K562 (cell line): ENCODE data around the gene GOLIM4. TPM values are rescaled to one million over a fixed set of nuclear protein-coding genes. Genes with fewer than 3 reads are reported as not detected.
A peak's percentile ranks its signal among the peaks of the same experiment; 100 is the strongest.

Source experiments
- PRDM10 ChIP-seq: fragments of 450-650 bp; IDR thresholded peaks from 2 replicates; pipeline ENCODE4 v1.6.1; 2018; ENCODE audit not compliant: partially characterized antibody
- RB1 ChIP-seq: fragments of 450-650 bp; IDR thresholded peaks from 2 replicates; pipeline ENCODE4 v1.6.1; 2017; ENCODE audit warnings: low read depth, mild to moderate bottlenecking
- RREB1 ChIP-seq: fragments of 250-450 bp; sonication (Bioruptor Pico); IDR thresholded peaks from 2 replicates; pipeline ENCODE4 v1.4.0; 2020
- SMAD1 ChIP-seq: fragments of 150-350 bp; IDR thresholded peaks from 2 replicates; pipeline ENCODE4 v1.6.1; 2014; ENCODE audit warnings: low read length, low read depth; ENCODE audit not compliant: partially characterized antibody
- TAF1 ChIP-seq: IDR thresholded peaks from 2 replicates; pipeline ENCODE4 v1.6.1; 2011; ENCODE audit warnings: mild to moderate bottlenecking, low read length, moderate library complexity; ENCODE audit not compliant: insufficient read depth, control insufficient read depth, severe bottlenecking; ENCODE audit errors: extremely low read depth
- ZNF174 ChIP-seq: fragments of 250-450 bp; sonication (Bioruptor Pico); IDR thresholded peaks from 2 replicates; pipeline ENCODE4 v1.4.0; 2020; ENCODE audit warnings: mild to moderate bottlenecking
- ZNF431 ChIP-seq: sonication (generic); formaldehyde crosslinking; IDR thresholded peaks from 2 replicates; pipeline ENCODE4 v1.8.0; 2022; ENCODE audit warnings: mild to moderate bottlenecking, missing genetic modification reagents
- ZNF445 ChIP-seq: fragments of 250-450 bp; sonication (Bioruptor Pico); IDR thresholded peaks from 2 replicates; pipeline ENCODE4 v1.4.0; 2020; ENCODE audit warnings: low read depth, mild to moderate bottlenecking, moderate library complexity
- ZNF699 ChIP-seq: fragments of 250-450 bp; sonication (Bioruptor Pico); IDR thresholded peaks from 2 replicates; pipeline ENCODE4 v1.8.0; 2021; ENCODE audit warnings: mild to moderate bottlenecking, moderate library complexity; ENCODE audit not compliant: insufficient replicate concordance
- polyA plus RNA-seq, 8 experiments: library from polyadenylated mRNA; depleted of rRNA in 4 of 8; stranded (reverse) in 5 of 8; unstranded in 3 of 8; fragments of >200 nt; fragmentation: Nextera tagmentation in 2 of 8; fragmentation: Illumina TruSeq in 1 of 8; extraction: Ambion mirVana in 2 of 8; extraction: Trizol in 1 of 8; gene quantifications; 2 replicates each; pipeline versions ENCODE4 v1.2.1 to v1.2.3, GENCODE V29; 2011 to 2014; ENCODE audit warnings: inconsistent platforms in 1 of 8, missing spikeins in 1 of 8
- total RNA-seq, 7 experiments: library from RNA; depleted of rRNA in 6 of 7; stranded (reverse); fragments of >200 nt in 6 of 7; fragmentation: Illumina TruSeq in 2 of 7; extraction: Trizol in 2 of 7; gene quantifications; 2 replicates each; pipeline versions ENCODE4 v1.2.1 to v1.2.3, GENCODE V29; 2011 to 2021; ENCODE audit warnings: low replicate concordance in 1 of 7
- TF ChIP-seq, protein P1 (sequence below): sonication (generic); formaldehyde crosslinking; IDR thresholded peaks from 2 replicates; pipeline ENCODE4 v1.8.0; 2022; ENCODE audit warnings: mild to moderate bottlenecking, missing genetic modification reagents
- TF ChIP-seq, protein P2 (sequence below): conservative IDR thresholded peaks from 2 replicates; pipeline ENCODE4 v1.6.1; 2011; ENCODE audit warnings: low read depth, mild to moderate bottlenecking, low read length; ENCODE audit not compliant: control insufficient read depth

GOLIM4 gene
- total and polyA plus RNA-seq, 9 of the 15 experiments (the other 6 are each of a cell fraction or from before 2014, with no cell fraction given), result 9.3 to 39.4 (median 31.0) TPM

DNA sequence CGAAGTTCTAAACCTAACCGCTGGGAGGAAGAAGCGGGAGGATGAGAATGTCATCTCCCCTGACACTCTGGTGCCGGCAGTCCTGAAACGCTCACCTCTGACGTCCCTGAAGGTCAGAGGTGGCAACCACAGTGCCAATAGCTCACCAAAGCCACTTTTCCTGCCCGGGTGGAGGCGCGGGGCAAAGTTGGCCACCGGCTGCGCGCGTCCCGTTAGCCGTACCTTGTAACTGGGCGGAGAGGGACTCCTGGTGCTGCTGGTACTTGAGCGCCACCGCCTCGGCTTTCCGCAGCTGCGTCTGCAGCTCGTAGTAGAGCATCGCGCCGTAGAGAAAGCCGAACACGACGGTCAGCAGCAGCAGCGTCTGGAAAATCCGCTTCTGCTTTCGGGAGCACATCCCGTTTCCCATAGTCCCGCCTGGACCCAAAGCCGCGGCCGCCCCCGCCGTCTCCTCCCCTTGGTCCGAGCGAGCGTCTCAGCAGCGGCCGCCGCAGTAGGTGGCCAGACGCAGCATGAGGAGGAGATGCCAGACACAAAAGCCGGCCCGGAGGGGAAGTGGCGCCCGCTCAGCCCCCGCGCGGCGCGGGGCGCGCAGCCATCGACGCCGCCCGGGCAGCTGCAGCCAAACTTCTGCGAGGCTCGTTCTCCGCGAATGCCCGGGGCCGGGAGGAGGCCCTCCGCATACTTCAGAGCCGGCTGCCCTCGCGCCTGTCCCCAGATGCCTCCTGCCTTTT, 680 bp downstream of the GOLIM4 start (continued):
- no peak for TF ChIP-seq ZNF699 (CRISPR knock-in tag)
- TF ChIP-seq ZNF445 (CRISPR knock-in tag), result no peak
- TF ChIP-seq ZNF431 (CRISPR knock-in tag), result no peak
- TF ChIP-seq, protein P1, sequence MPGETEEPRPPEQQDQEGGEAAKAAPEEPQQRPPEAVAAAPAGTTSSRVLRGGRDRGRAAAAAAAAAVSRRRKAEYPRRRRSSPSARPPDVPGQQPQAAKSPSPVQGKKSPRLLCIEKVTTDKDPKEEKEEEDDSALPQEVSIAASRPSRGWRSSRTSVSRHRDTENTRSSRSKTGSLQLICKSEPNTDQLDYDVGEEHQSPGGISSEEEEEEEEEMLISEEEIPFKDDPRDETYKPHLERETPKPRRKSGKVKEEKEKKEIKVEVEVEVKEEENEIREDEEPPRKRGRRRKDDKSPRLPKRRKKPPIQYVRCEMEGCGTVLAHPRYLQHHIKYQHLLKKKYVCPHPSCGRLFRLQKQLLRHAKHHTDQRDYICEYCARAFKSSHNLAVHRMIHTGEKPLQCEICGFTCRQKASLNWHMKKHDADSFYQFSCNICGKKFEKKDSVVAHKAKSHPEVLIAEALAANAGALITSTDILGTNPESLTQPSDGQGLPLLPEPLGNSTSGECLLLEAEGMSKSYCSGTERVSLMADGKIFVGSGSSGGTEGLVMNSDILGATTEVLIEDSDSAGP (CRISPR knock-in tag), result no peak
- peak; percentile 41; the same call in 1 of the 2 replicates for TF ChIP-seq RB1
- TF ChIP-seq, protein P2, sequence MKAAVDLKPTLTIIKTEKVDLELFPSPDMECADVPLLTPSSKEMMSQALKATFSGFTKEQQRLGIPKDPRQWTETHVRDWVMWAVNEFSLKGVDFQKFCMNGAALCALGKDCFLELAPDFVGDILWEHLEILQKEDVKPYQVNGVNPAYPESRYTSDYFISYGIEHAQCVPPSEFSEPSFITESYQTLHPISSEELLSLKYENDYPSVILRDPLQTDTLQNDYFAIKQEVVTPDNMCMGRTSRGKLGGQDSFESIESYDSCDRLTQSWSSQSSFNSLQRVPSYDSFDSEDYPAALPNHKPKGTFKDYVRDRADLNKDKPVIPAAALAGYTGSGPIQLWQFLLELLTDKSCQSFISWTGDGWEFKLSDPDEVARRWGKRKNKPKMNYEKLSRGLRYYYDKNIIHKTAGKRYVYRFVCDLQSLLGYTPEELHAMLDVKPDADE, result 0 out of 2 replicates have a peak, but pooled peaks have one; percentile 27
- TF ChIP-seq SMAD1, result no peak
- TF ChIP-seq TAF1, result no peak
- TF ChIP-seq RREB1, result no peak
- TF ChIP-seq ZNF174, result no peak
- peak; percentile 9 for TF ChIP-seq PRDM10
